HG02852 (cell line): ENCODE results near the gene ACTL7B.
"Not testable (repeated sequence)": the region's sequence is repeated elsewhere in the genome, so short reads cannot be mapped to it uniquely, and the experiment has no call there.

ENCODE experiments used
- ATAC-seq: cut with Tn5 transposase; IDR thresholded peaks from one replicate; pipeline ENCODE4 v1.9.1; 2021; ENCODE audit warnings: mild to moderate bottlenecking, moderate library complexity; ENCODE audit not compliant: unreplicated experiment

ACTL7B gene

GRCh38 chr9:108874058-108874788 is 18.4 kb upstream of the ACTL7B start:
- no peak for ATAC-seq

GRCh38 chr9:108869092-108869725 is 13.4 kb upstream of the ACTL7B start:
- no peak for ATAC-seq

GRCh38 chr9:108867829-108868228 is 12.0 kb upstream of the ACTL7B start:
- ATAC-seq: no peak

GRCh38 chr9:108867116-108867515 is 11.3 kb upstream of the ACTL7B start:
- ATAC-seq: no peak

- ATAC-seq: no peak
Observed at GRCh38 chr9:108866001-108866420, 10.2 kb upstream of the ACTL7B start.

- no peak for ATAC-seq
Observed at GRCh38 chr9:108865037-108865436, 9.3 kb upstream of the ACTL7B start.

- no peak for ATAC-seq
Observed at GRCh38 chr9:108864446-108864845, 8.7 kb upstream of the ACTL7B start.

- no peak for ATAC-seq
Observed at GRCh38 chr9:108863891-108864290, 8.1 kb upstream of the ACTL7B start.

GRCh38 chr9:108861997-108862396 is 6.2 kb upstream of the ACTL7B start, which contains the start of gene ACTL7A:
Gene ACTL7A, plus strand, starts transcription at chr9:108862266. Its CDS starts 57 bp downstream, at chr9:108862323.
- no peak for ATAC-seq

- no peak for ATAC-seq
Observed at GRCh38 chr9:108861464-108861863, 5.7 kb upstream of the ACTL7B start.

- no peak for ATAC-seq
Observed at GRCh38 chr9:108860764-108861163, 5.0 kb upstream of the ACTL7B start.

- ATAC-seq: no peak
Observed at GRCh38 chr9:108860354-108860753, 4.6 kb upstream of the ACTL7B start.

- no peak for ATAC-seq
Observed at GRCh38 chr9:108859459-108860114, 3.8 kb upstream of the ACTL7B start.

- no peak for ATAC-seq
Observed at GRCh38 chr9:108857572-108857971, 1.8 kb upstream of the ACTL7B start.

- ATAC-seq: no peak
Observed at GRCh38 chr9:108855529-108855886, 278 bp downstream of the ACTL7B start.

- no peak for ATAC-seq
Observed at GRCh38 chr9:108854641-108855528, 901 bp downstream of the ACTL7B start.

GRCh38 chr9:108854094-108854493 is 1.7 kb downstream of the ACTL7B start:
- ATAC-seq: no peak

GRCh38 chr9:108852079-108852478 is 3.7 kb downstream of the ACTL7B start:
- no peak for ATAC-seq

GRCh38 chr9:108851138-108851537 is 4.6 kb downstream of the ACTL7B start:
- no peak for ATAC-seq

GRCh38 chr9:108850293-108850897 is 5.4 kb downstream of the ACTL7B start:
- no peak for ATAC-seq

GRCh38 chr9:108848296-108848695 is 7.5 kb downstream of the ACTL7B start:
- not testable (repeated sequence) for ATAC-seq
